IPS-18c (cell line): Measurements from ENCODE around the gene AZIN2.
"Not testable (repeated sequence)": the region's sequence is repeated elsewhere in the genome, so short reads cannot be mapped to it uniquely, and the experiment has no call there.

Source experiments
- H3K4me3 ChIP-seq: 2 replicates; pipeline ENCODE4 v1.7.0; 2013; ENCODE audit warnings: low read depth, mild to moderate bottlenecking, low read length, moderate library complexity; ENCODE audit not compliant: insufficient read depth
- H3K9me3 ChIP-seq: one replicate; pipeline ENCODE4 v1.6.1; 2013; ENCODE audit warnings: mild to moderate bottlenecking, low read length, moderate library complexity; ENCODE audit not compliant: control insufficient read depth, insufficient read depth

Gene AZIN2

DNA sequence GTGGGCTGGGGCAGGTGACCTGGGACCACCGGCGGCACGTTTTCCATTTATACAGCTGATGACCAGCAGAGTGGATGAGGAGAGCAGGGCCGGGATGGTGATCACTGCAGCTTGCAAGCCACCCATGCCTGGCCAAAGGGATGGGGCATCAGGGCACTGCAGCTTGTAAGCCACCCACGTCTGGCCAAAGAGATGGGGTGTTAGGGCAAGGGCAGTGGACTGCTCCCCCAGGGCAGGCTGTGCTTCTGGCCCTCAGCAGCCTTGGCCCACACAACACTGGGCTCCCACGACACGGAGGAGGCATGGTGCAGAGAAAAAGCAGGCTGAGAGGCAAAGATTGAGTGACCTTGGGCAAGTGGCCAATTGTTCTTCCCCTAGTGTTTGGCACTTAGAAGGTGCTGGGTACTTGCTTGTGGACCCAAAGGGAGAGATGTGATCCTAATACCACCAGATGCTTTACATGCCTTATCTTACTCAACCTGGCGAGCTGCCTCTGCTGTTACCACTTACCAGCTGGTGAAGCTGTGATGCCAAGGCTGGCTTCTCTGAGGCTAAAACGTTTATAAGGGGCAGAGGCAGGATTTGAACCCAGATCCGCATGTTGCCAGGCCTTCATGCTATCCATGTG is 52.6 kb downstream of the AZIN2 start:
- Histone ChIP-seq H3K4me3 (no peak overlapping the region), H3K9me3 (no peaks in the 10 kb centered on the region)

DNA sequence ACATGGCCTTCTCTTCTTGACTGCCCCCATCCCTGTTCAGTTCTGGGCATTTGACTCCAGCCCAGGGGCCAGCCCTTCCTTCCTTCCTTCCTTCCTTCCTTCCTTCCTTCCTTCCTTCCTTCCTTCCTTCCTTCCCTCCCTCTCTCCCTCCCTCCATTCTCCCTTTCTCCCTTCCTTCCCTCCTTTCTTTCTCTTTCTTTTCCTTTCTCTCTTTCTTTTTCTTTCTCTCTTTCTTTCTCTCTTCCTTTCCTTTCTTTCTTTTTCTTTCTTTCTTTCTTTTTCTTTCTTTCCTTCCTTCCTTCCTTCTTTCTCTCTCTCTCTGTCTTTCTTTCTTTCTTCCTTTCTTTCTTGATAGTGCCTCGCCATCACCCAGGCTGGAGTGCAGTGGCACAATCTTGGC is 55.1 kb downstream of the AZIN2 start:
- not testable (repeated sequence) for H3K9me3 ChIP-seq, H3K4me3 ChIP-seq

DNA sequence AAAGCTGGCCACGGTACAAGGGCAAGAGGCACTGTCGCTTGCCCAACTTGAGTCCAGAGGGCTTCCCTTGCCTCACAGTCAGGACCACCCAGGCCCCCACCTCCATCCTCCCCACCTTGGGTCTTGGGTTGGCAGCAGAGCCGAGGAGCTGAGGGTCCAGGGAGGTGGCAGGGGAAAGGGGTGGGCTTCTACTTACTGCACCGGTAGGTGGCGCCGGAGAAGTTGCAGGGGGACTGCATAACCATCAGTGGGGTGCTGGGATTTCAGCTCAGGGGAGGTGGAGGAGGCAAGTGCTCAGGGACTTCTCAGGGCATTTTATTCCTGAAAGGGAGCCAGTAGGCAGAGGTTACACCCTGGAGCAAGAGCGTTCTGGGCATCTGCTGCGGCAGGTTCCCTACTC is 56.8 kb downstream of the AZIN2 start:
- Histone ChIP-seq H3K4me3 (no peak overlapping the region), H3K9me3 (no peaks in the 10 kb centered on the region)

DNA sequence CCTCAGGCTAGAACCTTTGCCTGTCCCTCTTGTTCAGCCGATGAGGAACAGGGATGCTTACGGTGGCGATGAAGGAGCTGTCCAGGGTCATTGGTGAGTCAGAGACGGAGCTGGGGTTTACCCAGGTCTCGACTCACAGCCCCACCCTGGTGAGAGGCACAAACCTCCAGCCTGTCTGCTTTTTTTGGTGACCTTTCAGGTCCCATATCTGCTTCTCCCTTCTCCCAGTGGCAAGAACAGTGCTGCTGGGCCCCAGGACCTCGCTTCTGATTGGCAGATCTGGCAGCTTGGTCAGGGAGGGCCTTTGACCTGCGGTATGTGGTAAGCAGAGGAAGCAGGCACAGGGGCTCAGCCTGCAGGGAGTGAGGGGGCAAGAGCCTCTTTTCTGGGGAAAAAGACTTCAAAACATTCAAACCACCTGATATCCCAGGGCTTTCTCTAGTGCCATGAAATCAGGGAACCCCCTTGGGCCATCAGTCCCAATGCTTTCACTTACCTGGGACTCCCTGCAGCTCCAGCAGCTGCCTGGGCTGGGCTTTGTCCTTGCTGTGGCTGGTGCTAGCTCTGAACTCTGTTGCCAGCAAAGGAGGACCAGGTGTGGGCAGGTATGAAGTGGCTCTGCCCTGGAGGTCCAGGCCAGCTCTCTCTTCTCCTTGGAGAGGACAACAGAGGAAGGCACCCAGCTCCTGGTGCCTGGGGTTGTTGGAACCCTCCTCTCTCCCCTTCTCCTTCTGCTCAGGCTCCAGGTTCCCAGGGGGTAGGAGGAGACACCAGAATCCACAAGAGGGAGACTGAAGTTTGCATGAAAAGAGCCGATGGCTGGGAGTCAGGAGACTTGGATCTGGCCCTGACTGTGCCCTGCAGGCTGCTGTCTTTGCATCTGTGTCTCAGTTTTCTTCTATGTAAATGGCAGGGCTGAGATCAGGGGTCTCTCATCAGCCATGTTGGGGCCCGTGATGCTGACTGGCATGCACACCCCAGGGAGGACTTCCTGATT is 59.5 kb downstream of the AZIN2 start:
- H3K4me3 ChIP-seq = no peak overlapping the region
- H3K9me3 ChIP-seq = no peaks in the 10 kb centered on the region

DNA sequence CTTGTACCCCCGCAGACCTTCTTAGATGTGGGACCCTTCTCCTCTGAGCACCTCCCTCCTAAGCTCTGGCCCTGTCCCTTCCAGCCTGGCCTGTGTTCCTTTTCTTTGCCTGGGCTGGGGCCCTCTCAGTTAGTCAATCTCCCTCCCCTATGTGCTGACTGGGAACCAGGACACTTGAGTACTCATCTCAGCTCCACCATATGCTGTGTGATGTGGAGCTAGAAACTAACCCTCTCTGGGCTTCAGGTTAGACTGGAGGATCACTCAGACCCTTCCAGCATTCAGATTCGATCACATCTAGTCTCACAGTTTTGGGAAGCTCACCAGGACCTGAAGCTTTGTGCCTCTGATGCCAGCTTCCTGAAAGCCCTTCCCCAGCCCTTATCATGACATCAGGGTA is 60.3 kb downstream of the AZIN2 start:
- Histone ChIP-seq H3K4me3 (no peak overlapping the region), H3K9me3 (no peaks in the 10 kb centered on the region)

DNA sequence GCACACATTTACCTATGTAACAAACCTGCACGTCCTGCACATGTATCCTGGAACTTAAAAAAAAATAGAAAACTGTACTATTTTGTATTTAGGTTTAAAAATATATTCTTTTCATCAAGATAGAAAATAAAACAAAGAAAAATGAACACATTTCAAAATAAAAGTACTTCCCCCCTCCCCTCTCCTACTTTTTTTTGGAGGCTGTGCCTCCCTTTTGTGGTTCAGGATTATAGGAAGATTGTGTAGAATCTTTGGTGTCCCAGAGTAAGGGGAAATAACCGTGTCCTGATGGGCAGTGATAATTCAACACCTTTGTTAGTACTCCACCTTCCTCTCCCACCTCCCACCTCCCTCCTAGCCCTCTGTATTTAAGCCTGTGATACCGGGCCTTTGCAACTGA is 60.8 kb downstream of the AZIN2 start:
- no peak overlapping the region for H3K4me3 ChIP-seq
- no peaks in the 10 kb centered on the region for H3K9me3 ChIP-seq

DNA sequence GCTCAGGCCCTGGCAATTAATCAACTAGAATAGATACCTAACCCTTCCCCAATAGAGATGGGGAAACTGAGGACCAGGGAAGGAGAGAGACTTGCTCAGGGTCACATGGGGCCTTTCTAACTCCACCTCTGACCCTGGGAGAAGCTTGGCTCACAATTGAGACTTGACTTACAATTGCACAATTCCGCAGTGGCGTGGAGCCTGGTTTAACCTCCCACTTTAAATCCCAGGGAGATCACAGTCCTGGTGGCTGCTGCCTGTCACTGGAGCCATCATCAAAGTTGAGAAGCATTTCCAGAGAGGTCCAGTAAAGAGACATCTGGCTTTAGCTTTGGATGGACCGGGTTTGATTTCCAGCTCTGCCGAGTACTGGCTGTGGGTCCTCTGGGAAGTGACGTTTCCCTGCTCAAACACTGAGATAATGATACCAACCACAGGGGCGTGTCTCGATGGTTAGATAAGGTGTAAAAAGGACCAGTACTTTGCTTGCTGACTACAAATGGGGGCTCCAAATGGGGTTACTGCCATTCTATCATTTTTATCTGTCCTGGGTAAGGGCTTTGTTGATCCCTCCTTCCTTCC is 61.6 kb downstream of the AZIN2 start:
- Histone ChIP-seq H3K9me3 (no peaks in the 10 kb centered on the region), H3K4me3 (no peak overlapping the region)

DNA sequence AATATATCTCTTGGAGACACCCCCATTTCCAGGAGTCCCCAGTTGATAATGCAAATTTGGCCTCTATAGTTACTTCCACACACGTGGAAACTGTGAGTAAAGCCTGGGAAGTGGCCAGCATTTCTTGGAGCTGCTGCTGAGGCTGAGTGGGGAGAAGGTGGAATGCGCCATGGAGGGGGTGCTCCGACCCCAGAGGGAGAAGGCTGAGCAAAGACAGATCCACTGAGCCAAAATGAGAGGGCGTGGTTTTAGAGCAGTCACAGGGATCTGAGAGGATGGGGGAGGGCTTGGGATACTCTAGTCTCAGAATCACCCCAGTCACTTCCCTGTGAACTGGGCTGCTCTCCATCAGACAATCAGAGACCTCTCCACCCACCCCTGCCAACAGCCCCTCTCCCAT is 62.2 kb downstream of the AZIN2 start:
- Histone ChIP-seq H3K4me3 (no peak overlapping the region), H3K9me3 (no peaks in the 10 kb centered on the region)

DNA sequence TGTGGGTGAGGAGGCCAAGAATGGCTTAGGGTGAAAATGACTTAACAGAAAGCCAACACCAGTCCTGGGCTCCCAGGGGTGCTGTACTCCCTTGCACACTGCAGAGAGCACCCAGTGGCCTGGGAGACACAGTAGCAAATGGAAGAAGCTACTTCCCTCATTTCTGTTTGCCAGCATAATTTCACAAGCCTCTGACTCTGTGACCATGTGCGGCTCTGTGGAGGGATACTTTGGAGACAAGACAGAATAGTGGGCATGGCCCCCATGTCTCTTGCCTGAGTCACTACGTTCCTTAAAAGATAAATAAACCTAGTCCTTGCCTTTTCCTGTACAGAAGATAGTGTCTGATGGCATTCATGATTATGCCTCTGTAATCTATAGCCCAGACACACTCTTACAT is 62.7 kb downstream of the AZIN2 start:
- H3K9me3 ChIP-seq = no peaks in the 10 kb centered on the region
- no peak overlapping the region for H3K4me3 ChIP-seq

DNA sequence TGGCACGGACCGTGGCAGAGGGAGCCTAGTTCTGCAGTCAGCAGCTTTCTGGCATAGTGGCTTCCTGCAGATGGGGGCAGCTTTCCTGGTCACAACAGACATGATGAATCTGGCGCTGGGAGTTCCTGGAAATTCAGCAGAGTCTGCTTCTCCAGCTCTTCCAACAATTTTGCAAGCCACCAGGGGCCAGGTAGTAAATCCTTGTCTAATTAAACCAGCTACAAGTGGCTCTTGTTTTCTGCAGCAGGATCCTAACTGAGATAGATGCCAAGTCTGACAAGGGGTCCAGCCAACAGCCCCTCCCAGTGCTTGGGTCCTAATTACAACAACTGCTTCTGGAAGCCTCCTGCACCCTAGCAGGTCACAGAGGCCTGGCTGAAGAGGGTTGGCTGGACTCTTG is 65.0 kb downstream of the AZIN2 start:
- Histone ChIP-seq H3K9me3 (no peaks in the 10 kb centered on the region), H3K4me3 (no peak overlapping the region)

DNA sequence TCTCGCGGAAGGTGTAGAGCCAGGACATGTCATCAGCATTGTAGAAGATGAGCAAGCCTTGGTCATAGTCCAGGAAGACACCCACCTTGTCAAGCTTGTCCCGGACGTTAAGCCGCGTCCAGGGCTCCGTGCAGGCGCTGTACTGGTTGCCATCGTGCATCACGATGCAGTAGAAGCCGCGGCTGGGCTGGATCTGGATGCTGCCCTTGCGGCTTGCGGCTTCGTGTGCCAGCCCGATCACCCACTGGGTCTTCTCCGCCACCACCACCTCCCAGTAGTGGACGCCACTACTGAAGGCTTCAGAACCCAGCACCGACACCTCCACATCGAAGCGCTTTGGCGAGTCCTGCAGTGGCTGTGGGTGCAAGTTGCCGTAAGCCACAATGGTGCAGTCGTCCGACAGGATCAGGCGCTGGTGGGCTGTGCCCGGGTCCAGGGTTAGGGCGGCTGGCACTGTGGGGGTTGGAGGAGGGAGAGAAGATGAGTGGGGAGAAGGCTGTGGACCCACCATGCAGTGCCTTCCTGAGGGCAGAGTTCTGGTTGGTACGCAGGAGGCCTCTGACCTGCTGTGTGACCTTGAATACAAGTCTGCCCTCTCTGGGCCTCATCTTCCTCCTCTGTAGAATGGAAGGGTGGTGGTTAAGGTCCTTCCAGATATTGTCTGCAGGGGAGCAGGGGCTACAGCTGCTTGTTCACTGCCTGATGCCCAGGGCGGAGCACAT is 66.5 kb downstream of the AZIN2 start:
- Histone ChIP-seq H3K4me3 (no peak overlapping the region), H3K9me3 (no peaks in the 10 kb centered on the region)

DNA sequence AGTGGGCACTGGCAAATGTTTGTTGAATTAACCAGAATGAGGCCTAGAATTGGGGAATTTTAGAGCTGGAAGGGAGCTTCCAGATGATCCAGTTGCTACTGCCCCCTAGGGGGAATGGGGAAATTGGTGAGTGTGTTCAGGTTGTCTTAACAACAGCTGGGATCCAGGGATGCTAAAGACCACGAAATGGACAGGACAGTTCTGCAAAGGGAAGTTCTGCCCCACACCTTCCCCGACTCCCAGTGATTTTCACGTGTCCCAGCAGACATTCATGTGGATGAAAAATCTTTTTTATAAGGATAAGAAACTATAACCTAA is 67.0 kb downstream of the AZIN2 start:
- no peaks in the 10 kb centered on the region for H3K9me3 ChIP-seq
- H3K4me3 ChIP-seq = no peak overlapping the region

DNA sequence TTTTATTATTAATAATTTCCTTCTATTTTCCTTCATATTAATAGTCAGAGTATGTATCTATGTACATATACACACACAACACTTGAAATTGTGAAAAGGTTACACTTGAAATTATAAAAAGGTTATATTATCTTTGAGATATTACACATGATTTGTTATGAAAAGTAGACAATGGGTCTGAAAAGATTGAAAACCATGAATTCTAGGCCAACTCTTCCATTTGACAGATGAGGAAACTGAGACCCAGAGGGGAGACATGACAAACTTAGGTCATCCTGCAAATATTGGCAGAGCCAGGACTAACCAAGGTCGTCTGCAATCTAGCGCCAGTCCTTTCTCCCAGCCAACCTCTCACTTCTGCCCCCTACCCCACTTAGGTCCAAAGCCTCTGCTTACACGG is 67.7 kb downstream of the AZIN2 start:
- Histone ChIP-seq H3K4me3 (no peak overlapping the region), H3K9me3 (no peaks in the 10 kb centered on the region)

DNA sequence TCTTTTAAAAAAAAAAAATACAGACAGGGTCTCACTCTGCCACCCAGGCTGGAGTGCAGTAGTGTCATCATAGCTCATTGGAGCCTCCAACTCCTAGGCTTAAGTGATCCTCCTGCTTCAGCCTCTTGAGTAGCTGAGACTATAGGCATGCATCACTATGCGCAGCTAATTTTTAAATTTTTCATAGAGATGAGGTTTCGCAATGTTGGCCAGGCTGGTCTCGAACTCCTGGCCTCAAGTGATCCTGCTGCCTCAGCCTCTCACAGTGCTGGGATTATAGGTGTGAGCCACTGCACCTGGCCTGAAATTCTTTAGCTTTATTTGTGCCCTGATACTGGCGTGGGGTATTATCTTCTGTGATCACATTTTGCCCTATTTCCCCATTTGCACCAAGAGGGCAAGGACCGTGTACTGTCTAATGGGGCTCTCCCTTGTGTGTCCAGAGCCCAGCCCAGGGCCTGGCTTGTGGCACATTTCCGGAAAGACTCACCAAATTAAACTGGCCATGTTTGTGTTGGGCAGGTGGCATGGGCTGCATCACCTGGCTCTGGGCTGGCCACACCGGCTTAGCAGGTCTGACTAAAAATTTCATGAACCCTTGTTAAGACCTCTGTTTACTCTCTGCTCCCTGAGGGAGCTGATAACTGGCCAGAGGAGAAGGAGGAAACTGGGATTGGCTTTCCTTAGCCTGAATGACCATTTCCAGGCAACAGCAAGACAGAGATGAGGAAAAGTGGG is 68.7 kb downstream of the AZIN2 start:
- Histone ChIP-seq H3K4me3 (no peak overlapping the region), H3K9me3 (no peaks in the 10 kb centered on the region)

DNA sequence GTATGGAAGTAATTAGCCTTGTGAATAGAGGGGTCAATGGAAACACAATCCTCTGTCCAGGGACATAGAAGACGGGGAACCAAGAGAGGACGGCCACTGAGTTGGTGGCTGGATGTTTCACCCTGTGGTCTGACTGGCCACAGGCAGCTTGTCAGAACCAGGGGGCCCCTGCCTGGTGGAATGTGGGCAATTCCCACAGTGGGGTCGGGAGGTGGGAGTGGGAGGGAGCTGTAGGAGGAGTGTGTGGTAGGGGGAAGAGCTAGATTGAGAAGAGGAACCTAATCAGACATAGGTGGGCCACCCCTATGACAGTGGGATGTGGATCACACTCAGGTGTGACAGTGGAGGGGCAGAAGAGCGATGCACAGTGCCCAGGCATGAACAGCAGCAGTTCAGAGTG is 69.6 kb downstream of the AZIN2 start:
- H3K4me3 ChIP-seq = no peak overlapping the region
- no peaks in the 10 kb centered on the region for H3K9me3 ChIP-seq

DNA sequence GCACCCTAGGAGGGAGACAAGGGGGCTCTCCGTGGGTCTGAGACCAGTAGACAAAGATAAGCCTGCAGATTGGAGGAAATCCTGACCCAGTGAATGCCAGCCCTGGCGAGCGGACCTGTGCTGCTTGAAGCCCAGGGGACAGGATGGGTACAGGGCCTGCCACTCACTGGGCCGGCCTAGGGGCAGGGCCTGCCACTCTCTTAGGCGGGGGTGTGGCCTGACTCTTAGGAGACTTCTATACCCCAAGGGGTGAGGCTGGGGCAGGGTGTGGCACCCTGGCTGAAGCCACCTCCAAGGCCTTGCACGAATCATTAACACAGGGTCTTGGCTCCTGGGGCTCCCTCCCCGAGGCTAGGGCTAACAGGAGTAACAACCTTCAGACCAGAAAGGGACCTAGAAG is 70.2 kb downstream of the AZIN2 start:
- Histone ChIP-seq H3K9me3 (no peaks in the 10 kb centered on the region), H3K4me3 (no peak overlapping the region)
